Stimulated activated CD8-positive, alpha-beta memory T cell treated with anti-CD3 and anti-CD28 coated beads, Interleukin-4, amount 100 ng/mL, for 1 hour (primary cell): ENCODE measurements around the gene TMSB4X.
"Not testable (repeated sequence)": the region's sequence is repeated elsewhere in the genome, so short reads cannot be mapped to it uniquely, and the experiment has no call there.

ENCODE experiments used
- DNase-seq, 2 donors: peaks; one replicate each; pipeline ENCODE4 v3.0.0-alpha.2; 2020; ENCODE audit warnings: low read depth in 2 of 2, low spot score in 1 of 2

The TMSB4X gene

DNA sequence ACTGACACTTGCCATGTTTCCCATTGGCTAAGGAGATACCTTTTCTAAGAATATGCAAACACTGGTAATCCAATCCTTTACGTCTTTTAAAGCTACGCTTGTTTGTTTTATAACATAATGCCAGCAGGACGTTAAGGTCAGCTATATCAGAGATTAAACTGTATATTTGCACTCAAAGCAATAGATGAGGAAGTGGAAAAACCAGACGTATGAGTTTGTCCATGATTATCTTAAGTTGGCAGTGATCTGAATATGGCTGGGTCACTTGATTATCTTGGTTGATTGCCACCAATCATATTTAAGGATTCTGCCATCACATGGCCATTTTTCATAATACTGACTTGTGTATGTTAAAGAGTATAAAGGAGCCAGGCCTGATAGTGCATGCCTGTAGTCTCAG, 19.4 kb downstream of the TMSB4X start:
- no peak for DNase-seq

DNA sequence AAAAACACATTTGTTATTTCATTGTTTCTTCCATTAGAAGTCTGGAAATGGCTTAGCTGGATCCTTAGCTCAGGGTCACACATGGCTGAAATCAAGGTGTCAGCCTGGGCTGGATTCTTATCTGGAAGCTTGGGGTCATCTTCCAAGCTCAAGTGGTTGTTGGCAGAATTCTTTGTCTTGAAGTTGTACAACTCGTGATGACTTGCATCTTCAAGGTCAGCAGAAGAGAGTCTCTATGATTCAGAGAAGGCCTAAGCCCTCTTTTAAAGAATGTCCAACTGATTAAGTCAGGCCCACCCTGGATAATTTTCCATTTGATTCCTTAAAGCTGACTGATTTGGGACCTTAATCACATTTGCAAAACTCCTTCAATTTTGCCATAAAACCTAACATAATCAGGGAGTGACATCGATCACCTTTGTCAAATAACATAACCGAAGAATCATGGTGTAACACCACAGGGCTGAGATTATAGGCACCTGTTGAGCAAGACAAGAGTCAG, 22.1 kb downstream of the TMSB4X start:
- no peak for DNase-seq

GRCh38 chrX:12997906-12998687, 23.2 kb downstream of the TMSB4X start:
- no peak for DNase-seq

- DNase-seq: no peak
These were observed 24.5 kb downstream of the TMSB4X start for GRCh38 chrX:12999422-12999821.

- DNase-seq: no peak
These were observed 25.4 kb downstream of the TMSB4X start for GRCh38 chrX:13000301-13000811.

DNA sequence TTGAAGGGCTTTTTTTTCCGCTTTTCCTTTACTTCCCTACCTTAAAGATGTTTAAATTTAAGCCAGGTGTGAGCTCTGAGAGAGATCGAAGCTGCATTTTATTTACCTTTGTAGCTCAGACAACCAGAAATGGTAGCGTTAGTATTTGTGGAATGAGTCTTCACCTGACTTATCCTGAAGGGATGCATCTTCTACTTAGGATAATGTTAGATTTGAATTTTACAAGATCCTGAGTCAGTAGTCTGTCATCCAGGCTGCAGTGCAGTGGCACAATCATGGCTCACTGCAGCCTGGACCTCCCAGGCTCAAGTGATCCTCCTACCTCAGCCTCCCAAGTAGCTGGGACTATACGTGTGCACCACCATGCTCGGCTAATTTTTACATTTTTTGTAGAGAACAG, 26.2 kb downstream of the TMSB4X start:
- DNase-seq: no peak

- DNase-seq: no peak
These were observed 27.2 kb downstream of the TMSB4X start for GRCh38 chrX:13001961-13002671.

DNA sequence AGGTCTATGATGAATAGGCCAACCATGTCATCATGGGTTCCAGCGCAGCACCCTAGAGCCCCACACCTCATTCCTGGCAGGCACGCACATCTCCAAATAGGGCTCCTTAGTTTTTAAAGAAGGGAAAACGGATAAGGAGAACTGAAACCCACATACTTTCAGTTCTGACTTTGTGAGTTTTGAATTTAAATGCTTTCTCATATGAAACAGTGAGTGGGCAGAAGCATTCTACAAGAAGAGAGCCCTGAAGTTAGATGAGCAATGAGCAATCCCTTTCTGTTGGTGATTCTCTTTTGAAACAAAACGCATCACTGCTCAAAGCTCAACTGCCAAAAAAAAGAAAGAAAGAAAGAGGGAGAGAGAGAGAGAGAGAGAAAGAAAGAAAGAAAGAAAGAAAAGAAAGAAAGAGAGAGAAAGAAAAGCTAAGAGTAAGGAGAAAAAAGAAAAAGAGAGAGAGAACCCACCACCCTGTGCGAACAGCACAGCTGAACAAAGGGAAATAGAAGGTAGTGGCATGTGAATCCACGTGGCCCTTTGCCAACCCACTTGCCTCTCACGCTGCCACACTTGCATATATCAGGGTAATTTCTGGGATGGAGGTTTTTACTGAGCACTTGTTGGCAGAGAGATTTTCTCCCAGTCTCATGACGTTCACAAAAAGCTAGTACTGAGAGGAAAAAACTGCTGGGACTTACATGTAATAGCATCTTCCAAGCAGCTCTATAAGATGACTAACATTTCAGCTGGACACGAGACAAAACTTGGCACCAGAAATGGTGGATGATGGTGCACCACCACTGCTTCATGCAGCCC, 31.0 kb downstream of the TMSB4X start:
- no peak for DNase-seq

GRCh38 chrX:13007519-13008188, 32.7 kb downstream of the TMSB4X start:
- DNase-seq: no peak

- no peak for DNase-seq
These were observed 33.3 kb downstream of the TMSB4X start for GRCh38 chrX:13008189-13008533.

DNA sequence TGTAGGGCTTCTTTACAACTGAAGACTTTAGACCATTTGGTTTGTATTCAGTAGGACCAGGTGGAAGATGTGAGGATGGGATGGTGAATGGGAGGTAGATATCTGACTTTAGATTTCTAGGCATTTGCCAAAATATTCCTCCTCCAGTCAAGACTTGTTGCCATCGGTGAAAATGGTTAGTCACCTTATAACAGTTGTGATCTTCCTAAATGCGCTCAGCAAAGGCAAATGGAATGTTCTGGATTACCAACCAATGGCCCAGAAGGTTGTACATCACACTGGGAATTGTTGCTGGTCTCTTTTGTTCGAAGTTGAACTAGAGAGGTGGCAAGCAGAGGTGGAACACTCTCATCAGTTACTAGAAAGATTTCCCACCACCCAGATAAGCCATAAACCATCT, 33.9 kb downstream of the TMSB4X start:
- DNase-seq: no peak

GRCh38 chrX:13009273-13009672, 34.4 kb downstream of the TMSB4X start:
- DNase-seq: no peak

DNA sequence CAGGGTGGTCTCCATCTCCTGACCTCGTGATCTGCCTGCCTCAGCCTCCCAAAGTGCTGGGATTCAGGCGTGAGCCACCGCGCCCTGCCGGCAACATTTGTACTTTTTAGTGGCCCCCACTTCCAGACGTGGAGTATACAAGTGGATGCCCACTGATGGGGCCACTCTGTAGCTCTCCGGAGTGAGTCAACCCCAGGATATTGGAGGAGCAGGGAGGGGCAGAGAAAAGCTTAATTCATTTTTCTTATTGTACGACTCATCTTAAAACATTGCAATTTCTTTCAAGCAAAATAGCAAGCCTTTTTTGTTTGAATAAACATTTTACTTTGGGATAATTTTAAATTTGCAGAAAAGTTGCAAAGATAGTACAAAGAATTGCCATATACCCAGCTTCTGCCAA, 34.9 kb downstream of the TMSB4X start:
- DNase-seq: no peak

DNA sequence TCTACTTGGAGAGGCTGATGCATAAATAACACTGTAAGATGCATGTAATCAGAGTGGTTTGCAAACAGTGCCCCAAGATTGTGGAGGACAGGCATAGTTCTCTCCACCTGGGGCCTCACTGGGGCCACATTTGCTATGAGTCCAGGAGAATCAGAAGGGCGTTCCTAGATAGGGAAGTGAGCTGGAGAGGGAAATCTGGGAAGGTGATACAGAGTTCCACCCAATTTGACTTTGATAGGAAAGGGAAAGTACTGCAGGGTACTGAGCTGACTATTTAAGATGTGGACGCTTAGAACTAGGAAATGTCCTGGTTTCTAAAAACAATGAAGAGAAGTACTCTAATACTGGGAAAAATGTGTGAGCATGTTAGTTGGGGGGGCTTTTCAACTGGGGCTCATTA, 35.6 kb downstream of the TMSB4X start:
- no peak for DNase-seq

DNA sequence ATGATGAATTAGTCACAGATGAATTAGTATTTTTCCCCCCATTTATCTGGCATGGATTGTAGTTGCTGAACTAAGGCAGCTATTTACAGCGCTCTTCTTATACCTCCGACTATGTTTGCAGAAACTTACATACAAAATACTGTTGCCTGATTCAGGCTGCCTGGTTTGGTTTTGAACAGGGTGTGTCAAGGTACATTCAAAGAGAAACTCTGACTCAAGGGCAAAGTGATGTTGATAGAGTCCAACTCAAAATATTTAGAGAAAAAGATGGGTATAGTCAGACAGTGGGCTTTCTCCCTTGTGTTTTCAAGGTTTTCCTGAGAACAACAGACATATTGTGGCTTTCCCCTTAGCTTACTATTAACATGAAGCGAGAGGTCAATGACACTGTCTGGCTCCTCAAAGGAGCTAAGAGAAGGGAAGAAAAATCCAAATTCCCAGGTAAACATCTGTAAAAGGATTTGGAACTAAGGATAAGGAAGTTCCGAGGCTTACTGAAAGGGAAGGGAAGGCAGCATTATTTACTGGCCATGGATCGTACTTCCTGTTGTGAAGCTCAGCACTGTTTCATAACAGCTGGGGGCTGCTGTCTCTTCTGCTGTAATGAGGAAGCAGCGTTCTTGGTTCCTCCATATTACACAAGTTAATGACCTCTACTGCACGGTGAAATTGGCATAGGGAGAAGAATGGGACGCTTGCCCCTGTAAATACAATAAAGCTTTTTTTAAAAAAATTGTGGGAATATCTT, 38.6 kb downstream of the TMSB4X start:
- DNase-seq: no peak

GRCh38 chrX:13014111-13015096, 39.5 kb downstream of the TMSB4X start:
- DNase-seq: no peak

DNA sequence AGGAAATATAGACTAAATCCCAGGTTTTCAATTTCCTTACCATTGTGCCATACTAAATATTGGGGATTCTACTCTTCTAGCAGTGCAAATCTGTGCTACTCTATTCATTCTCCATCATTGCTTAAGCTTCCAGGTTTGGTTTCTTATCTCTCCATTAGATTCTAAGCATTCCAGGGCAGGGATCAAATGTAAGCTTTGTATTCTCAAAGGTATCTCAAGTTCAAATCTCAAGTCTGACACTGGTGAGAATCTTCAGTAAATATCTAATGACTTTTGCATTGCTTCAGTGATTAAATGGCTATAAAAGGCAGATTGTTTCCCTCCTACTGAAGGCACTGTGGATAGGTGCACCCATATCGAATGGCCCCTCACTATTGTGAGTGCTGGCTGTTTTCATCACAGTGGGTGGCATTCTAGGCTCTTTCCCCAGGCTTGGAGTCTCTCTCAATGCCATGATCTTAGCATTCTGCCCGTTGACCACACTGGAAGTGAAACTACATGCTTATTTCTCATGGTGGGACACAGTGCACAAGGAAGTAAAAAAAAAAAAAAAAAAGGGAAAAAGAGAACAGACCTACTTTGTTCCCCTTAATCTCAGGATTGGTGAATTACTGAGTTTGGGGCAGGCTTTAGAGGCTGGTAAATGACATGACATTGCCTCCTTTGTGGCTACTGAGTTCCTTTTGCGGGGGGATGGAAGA, 40.8 kb downstream of the TMSB4X start:
- no peak for DNase-seq

GRCh38 chrX:13016731-13017130, 41.8 kb downstream of the TMSB4X start:
- DNase-seq: not testable (repeated sequence)
